Pons (tissue), 1 donor: ENCODE results near the gene PDGFRB.

ENCODE experiments used
- DNase-seq: peaks from one replicate; pipeline ENCODE4 v3.0.0-alpha.2; 2016; ENCODE audit warnings: low spot score

Gene PDGFRB

DNA sequence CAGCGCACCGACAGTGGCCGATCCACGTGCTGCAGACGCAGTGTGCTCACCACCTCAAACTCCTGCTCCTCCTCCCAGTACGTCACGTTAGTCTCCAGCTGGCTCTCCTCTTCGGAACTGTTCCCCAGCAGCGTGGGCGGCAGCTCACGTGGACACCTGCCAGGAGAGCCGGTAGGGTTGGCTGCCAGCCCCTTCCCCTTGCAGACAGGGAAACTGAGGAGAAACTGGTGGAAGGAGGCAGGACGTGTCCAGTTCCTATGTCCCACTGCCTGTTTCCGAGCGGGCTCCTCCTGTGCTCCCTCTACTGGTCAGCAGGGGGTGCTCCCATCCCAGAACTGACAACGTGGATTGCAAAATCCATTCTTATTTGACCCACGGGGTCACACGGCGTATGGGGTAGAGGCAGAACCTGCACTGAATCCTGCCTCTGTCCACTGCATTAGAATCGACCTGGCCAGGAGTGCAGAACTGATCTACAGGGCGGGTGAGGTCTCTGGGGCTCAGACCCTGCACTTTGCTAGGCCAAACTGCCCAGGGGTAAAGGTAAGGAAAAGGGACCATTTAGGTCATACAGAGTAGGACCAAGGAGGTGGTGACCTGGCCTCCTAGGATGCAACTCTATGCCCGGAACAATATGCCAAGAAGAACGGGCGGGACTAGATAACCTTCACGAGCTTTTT lies 25.7 kb downstream of the PDGFRB start:
- DNase-seq: peak; percentile 56

GRCh38 chr5:150129454-150129812 lies 26.2 kb downstream of the PDGFRB start:
- DNase-seq: no peak

DNA sequence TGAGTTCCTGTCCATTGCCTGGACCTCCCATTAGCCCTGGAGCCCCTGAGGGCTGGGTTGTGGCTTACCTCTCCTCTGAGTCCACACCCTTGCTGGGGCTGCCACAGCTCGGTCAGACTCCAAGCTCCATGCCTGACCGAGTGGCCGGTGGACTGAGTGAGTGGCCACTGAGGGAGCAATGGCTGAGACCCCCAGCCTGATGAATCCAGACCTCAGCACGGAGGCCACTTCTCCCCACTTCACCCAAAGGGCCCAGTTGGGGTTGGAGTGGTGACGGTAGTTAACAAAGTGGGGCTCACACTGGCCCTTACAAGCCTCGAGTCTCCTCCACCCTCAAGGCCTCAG lies 28.8 kb downstream of the PDGFRB start:
- no peak for DNase-seq

DNA sequence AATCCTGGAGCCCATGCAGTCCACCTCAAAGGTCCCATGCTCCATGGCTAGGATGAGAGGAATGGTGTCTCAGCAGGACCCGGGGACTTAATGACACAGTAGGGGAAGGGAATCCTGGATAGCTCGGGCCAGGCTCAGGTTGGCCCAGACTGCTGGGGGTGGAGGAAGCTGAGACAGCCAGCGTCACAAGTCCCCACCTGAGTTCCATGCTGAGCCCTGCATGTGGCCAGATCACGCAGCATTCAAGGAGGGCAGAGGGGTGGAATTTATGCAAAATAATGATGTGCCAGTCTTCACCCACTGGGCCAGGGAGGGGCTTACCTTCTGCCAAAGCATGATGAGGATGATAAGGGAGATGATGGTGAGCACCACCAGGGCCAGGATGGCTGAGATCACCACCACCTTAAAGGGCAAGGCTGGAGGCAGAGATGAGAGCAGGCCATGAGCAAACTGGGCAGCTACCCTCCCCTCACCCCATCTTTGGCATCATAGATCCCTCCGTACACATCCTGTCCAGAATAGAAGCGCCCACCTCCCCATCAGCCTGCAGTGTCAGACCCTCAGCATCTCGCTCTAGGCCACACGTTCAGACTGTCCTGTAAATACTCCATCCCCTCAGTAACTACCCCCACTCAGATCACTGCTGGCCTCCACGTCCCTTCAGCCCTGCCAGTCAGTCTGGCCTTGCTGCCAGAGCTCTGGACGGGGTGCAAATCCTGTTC lies 29.3 kb downstream of the PDGFRB start:
- DNase-seq: no peak

DNA sequence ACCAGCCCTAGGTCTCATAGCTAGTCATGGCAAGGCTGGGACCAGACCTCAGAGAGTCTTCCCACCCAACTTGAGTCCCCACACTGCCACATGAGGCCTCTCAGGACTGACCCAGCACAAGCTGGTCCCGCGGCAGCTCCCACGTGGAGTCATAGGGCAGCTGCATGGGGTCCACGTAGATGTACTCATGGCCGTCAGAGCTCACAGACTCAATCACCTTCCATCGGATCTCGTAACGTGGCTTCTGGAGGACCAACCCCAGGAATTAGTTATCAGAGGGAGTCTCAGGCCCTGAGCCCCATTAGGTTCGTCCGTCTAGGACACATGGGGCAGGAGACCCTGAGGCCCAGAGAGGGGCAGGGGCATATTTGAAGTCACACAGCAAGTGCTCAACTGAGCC lies 30.3 kb downstream of the PDGFRB start:
- DNase-seq: no peak

DNA sequence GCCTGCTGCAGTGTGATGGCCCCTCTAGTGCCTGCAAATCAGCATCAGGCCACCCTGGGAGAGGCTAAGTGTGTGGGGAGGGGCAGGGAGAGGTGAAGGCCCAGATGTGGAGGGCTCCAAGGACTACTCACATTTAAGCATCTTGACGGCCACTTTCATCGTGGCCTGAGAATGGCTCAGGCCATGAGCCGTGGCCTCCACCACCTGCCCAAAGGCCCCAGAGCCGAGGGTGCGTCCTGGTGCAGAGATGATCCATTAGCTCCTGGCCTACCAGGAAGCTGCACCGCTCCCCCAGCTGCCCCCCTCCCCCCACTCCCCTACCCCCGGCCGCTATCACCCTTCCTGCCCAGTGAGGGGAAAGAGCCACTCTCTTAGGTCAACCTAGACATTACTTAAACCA lies 31.0 kb downstream of the PDGFRB start:
- no peak for DNase-seq

DNA sequence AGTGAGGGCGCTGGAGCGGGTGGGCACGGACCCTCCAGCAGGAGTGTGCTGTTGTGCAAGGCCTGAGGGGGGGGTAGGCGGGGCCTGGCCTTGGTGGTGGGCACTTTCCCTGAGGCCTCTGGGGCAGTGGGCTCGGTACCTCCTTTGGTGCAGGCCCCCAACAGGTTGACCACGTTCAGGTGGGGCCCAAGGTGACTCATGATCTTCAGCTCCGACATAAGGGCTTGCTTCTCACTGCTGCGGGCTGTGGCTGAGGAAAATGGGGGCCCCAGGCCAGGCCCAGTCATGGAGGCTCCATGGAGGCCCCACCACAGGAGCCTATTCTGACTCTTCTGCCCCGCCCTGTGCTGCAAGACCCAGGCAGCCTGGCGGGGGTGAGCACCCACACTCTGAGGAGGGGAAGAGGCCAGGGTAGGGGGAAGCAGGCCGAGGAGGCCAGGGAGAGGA lies 31.5 kb downstream of the PDGFRB start:
- no peak for DNase-seq

DNA sequence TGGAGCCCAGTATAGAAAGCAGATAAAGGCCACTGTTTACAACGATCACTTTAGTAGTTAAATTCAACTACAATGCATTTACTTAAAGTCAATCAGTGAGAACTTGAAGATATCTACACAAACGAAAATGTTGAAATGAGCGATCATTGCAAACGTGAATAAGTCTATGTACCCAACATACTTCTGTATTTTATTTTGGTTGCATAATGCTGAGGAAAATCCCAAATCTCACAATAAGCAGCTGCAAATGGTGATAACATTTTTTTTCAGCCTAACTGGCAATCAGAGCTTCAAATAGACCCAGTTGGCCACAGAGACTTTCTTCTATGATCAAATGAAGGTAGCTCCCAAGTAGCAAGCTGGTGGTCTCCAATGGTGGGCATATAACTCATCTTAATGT lies 32.1 kb downstream of the PDGFRB start:
- no peak for DNase-seq

DNA sequence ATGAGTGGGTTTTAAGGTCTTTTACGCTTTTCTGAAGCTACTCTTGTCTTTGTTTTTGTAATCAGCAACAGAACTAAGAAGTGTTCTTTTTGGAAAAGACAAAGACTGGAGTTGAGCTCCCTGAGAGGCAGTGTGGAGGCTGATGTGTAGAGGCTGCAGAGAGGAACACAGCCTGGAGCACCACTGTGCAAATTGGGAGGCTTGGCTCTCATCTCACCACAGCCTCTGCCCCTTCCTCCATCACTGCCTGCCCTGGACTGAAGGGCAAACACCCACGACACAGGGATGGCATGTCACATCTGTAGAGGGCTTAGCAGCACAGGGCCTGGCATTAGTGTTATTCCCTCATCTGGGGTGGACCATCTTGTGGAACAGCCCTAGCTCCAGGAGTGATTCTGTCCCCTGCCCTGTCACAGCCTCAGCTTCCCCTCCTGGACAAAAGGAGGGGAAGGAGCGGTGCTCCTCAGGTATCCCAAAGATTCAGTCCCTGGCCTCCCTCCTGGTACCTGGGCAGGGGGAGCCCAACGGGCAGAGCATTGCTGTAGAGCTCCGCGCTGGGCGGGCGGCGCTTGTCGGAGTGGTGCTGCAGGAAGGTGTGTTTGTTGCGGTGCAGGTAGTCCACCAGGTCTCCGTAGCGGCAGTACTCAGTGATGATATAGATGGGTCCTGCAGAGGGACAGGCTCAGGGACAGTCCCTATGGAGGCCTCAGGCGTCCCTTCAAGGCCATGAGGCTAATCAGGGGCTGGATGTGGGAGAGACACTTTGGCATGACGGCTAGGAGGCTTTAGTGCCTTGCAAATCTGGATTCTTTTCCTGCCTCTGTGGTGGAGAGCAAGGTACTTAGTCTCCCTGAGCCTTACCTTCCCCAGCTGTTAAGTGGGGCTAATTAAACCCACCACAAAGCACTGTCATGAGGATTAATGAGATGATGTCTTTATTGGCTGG lies 32.8 kb downstream of the PDGFRB start:
- no peak for DNase-seq

DNA sequence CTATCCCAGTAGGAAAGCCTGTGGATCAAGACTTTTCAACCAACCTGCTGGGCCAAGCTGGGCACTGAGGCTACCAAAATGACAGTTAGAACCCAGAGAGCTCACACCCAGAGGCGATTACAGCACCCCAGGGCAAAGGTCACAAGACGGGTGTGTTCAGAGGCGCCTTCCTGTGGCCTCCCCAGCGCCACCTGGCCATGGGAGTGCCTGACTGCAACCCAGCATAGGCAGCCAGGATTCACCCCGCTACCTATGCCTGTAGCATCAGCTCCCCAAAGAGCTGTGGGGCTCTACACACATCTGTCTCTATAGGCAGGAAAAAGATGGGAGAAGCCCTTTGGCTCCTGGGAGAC lies 33.5 kb downstream of the PDGFRB start:
- no peak for DNase-seq

DNA sequence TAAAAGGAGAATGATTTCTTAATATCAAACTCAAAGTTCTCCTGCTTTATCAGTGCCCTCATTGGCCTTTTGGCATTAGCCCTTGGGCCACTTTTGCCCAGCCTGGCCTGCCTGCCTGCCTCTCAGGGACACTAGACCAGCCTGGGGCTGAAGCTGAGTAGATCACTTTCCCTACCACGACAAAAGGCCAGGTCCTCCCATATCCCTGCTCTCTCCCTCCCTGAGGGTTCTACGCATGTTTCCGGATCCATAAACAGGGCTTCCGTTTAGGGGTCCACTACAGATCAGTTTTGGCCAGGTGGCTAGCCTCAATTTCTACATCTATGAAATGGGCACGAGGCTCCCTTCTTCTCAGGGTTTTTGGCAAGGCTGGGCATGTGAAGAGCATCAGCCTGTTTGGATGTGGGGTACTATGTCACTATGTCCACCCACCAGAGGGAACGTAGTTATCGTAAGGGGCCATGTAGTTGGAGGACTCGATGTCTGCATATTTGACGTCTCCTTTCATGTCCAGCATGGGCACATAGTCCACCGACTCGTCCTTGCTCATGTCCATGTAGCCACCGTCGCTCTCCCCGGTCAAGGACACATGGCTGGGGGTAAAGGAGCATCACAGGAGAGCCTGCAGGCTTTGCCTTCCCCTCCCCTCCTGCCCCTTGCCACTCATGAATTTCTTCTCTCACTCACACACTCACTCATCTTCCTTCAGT lies 34.0 kb downstream of the PDGFRB start:
- DNase-seq: no peak

GRCh38 chr5:150120617-150121447 lies 34.8 kb downstream of the PDGFRB start:
- DNase-seq: no peak

GRCh38 chr5:150120062-150120441 lies 35.6 kb downstream of the PDGFRB start:
- no peak for DNase-seq

DNA sequence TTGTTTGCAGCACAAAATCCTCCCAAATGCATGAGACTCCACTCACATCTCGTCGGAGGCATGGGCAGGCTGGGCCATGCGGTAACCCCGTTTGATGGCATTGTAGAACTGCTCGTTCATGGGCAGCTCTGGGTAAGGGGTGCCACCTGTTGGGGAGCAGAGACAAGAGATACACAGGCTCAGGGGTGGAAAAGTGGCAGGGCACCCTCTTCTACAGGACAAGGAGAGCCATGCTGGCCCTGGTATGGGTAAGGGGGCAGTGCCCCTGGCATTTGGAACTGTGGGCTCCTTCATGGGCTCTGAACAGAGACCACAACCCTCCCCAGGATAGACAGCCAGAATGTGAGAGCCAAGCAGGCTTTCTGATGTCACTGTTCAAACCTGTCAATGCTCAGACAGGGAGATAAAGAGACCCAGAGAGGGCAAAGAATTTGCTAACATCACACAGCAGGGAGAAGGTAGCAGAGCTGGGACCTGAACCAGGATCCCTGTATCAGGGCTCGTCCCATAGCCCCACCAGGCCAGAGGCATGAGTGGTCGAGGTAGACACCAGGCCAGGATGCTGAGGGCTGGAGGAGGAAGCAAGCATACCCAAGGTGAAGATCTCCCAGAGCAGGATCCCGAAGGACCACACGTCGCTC lies 36.1 kb downstream of the PDGFRB start:
- DNase-seq: peak; percentile 41

DNA sequence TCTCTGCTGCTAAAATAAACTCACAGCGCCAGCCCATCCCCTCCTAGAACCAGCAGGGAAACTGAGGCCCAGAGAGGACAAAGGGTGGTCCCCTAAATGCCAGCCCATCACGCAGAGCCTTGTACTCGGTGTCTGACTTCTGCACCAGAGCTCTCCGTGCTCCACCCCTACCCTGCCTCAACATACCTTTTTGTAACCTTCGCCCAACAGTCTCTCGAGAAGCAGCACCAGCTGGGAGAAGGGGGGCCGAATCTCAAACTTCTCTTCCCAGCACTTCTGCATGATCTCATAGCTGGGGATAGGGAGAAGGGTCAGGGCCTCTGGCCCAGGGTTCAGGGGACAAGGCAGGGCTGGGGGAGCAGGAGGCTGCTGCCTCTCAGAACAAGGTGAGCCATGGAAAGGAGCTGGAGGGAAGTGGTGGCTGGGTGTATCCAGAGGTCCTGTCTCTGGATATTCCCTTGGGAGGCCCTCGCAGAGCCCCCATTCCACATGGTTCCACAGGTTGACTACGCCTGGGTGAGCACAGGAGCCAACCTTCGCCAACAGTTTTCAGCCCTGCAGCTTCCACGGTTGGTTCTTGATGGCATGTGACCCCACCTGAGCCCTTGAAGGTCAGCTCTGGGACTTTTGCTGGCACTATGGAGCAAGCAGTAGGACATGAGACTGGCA lies 37.0 kb downstream of the PDGFRB start:
- DNase-seq: no peak

DNA sequence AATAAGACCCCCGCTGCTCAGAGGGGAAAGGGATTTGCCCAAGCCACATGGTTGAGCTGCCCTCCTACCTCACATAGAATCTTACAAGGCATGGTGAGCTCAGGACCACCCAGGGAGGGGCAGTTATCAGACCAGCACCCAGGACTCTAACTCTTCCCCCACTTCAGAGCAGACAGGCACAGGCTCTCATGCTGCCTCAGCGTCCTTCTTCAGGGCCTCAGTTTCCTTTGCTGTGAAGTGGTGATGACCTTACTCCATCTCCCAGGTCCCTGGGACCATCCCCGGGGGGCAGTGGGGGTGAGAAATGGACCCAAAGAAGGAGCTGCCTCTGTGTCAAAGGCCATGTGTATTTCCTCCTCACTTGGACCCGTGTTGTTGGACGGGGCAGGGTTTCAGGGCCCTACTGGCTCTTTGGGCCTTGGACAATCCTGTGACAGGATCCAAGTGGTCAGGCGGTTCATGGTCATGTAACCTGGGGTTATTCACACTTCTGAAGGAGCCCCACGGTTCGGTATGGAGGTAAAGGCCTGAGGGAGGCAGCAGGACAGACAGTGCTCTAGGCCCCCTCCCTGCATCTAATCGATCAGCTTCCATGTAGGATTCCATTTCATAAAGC lies 37.6 kb downstream of the PDGFRB start:
- DNase-seq: no peak

DNA sequence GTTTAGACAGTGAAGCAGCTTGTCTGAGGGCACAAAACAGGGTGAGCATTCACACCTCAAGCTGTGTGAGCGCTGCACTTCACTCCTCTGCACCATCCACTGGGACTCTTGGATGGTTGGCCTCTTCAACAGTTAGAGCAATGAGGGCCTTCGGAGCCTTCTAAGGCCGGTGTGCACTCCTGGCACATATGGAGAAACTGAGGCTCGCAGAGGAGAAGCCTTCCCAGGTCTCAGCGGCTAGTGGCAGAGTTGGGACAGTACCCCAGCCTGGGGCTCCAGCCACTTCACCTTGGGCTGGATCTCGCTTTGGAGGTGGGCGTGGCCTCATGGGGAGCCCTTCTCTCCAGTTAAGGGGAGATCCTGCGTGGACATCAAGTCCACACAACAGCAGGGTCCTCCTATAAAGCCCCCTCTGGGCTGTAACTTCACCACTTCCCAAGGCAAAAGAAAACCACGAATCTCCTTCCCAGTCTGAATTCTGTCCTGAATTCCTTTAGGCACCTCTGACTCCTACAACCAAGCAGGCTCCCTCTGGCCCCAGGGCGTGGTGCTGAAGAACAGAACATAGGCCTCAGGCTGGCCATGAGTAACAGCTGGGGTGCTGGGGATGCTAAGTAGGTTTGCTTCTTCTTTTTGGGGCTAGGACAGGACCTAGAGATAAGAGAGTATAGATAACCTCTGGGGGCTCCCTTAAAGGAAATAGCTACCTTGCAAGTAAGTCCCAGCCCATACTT lies 38.8 kb downstream of the PDGFRB start:
- DNase-seq: no peak

GRCh38 chr5:150114773-150115408 lies 40.8 kb downstream of the PDGFRB start:
- DNase-seq: no peak
